GM21515 (cell line): ENCODE data around the gene CYP4X1.
"Not testable (repeated sequence)": the region's sequence is repeated elsewhere in the genome, so short reads cannot be mapped to it uniquely, and the experiment has no call there.

Experiments
- ATAC-seq: cut with Tn5 transposase; IDR thresholded peaks from one replicate; pipeline ENCODE4 v1.9.1; 2021; ENCODE audit not compliant: unreplicated experiment

The CYP4X1 gene, protein sequence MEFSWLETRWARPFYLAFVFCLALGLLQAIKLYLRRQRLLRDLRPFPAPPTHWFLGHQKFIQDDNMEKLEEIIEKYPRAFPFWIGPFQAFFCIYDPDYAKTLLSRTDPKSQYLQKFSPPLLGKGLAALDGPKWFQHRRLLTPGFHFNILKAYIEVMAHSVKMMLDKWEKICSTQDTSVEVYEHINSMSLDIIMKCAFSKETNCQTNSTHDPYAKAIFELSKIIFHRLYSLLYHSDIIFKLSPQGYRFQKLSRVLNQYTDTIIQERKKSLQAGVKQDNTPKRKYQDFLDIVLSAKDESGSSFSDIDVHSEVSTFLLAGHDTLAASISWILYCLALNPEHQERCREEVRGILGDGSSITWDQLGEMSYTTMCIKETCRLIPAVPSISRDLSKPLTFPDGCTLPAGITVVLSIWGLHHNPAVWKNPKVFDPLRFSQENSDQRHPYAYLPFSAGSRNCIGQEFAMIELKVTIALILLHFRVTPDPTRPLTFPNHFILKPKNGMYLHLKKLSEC

DNA sequence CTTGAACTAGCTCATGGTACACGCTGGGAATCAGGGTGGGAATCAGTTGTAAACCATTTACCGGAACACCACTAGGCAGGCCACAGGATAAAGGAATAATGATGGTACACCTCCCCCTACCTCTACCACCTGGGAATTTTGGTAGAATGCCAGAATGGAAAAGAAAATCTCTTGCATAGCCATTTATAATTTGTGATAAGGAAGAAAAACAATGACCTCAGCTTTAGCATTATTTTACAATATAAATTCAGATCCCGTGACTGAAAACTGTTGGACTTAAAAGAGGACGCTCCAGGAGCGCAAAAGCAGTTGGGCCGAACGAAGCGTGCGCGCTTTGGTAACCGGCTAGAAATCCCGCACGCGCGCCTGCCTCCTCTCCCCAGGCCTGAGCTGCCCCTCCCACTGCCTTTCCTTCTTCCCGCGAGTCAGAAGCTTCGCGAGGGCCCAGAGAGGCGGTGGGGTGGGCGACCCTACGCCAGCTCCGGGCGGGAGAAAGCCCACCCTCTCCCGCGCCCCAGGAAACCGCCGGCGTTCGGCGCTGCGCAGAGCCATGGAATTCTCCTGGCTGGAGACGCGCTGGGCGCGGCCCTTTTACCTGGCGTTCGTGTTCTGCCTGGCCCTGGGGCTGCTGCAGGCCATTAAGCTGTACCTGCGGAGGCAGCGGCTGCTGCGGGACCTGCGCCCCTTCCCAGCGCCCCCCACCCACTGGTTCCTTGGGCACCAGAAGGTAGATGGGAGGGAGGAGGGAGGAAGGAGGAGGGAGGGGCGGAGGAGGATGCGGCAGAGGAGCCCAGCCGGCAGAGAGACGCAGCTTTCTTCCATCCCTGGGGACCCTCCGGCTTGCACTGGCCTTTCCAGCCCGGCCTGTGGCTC lies at the start of gene CYP4X1:
Gene CYP4X1 (plus strand): TSS at position 402 of the 873 bp plus-strand sequence. CDS start 149 bp downstream, at position 551.
- no peak for ATAC-seq

DNA sequence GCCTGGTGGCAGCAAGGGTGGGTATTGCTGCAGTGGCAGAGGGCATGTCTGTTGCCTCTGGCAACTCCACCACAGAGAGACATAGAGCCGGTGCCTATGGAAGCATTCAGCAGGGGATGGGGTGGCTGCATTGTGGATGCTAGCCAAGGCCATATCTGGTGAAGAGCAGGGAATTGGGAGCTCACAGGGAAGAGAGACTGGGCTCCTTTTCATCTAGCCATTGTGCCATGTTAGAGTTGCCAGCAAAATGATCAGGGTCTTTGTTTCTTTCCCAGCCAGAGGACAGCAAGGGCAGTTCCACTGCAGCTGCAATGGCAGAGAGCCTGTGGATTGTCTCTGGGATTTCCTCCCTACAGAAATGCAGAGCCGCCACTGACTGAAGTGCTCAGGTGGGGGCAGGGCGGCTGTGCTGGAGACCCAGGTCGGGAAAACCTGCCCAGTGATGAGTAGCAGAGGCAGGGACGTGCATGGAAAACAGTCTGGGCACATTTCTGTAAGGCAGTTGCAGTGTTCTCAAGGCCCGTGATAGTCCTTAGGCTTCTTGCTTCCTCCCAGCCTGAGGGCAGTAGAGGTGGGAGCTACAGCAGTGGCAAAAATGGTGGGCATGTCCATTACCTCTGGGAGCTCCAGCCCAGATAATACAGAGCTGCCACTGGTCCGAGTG lies 40.2 kb upstream of the CYP4X1 start:
- ATAC-seq = no peak

DNA sequence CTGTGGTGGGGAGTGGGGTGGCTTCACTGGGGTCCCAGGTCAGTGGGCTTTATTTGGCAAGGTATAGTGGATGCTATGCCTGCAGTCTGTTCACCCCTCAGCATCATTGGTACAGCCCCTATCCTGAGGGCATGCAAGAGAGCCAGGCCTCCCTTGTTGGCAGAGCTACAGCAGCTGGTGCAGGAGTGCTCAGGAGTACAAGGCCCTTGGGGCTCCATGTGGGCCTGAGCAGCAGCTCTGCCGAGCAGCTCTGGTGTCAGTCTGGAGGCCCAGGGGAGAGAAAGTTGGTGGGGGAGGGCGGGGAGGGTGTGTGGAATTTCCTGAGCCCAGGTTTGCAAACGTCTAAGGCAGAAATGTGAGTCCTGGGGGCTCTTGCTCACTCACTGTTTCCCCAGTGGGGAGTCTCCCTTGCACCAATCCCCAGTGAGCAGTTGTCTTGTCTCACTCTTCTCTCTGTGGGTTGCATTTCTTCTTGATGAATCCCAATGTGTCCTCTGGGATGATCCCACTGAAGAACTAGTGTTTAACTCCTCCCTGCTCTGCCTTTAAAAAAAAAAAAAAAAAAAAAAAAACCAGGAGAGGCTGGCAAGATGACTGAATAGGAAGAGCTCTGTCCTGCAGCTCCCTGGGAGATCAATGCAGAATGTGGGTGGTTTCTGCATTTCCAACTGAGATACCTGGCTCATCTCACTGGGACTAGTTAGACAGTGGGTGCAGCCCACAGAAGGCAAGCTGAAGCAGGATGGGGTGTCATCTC lies 39.5 kb upstream of the CYP4X1 start:
- ATAC-seq = no peak

DNA sequence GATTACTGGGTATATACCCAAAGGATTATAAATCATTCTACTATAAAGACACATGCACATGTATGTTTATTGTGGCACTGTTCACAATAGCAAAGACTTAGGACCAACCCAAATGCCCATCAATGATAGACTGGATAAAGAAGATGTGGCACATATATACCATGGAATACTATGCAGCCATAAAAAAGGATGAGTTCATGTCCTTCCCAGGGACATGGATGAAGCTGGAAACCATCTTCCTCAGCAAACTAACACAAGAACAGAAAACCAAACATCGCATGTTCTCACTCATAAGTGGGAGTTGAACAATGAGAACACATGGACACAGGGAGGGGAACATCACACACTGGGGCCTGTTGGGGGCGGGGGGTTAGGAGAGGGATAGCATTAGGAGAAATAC lies 32.9 kb upstream of the CYP4X1 start:
- ATAC-seq = not testable (repeated sequence)

DNA sequence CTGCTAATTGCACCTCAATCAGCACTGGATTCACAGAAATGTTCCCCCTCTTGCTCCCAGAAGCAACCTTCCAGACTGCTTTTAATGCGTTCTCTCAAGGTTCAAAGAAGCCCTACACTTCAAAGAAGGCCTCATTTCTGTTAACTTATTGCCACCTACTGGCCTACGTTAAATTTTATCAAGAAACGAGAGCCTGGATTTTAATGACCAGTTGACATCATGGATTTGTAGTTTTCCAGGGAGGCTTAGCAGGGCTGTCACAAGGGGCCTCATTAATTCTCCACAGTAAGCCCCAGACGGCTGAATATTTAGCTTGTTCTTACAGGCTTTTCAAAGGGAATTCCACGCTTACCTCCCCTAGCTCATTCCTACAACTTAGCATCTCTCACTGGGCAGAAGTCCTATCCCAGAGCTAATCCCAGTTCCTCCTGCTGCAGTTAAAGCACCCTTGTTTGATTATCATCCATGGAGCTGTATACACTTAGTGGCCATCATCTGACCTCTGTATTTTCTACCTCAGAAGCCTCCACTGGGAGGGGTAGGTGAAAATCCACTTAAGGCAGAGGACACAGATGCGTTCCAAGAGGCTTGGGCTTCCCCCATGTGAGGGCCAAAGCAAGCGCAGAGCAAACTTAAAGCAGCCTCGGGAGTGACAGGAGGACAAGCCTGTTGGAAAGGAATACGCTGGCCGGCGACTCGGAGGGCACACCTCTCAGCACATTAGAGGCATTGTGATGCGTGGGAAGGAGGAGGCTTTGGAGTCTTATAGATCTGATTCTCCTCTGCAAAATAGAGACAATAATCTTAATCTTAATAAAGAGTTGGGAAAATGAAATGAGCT lies 32.2 kb upstream of the CYP4X1 start:
- ATAC-seq = no peak

DNA sequence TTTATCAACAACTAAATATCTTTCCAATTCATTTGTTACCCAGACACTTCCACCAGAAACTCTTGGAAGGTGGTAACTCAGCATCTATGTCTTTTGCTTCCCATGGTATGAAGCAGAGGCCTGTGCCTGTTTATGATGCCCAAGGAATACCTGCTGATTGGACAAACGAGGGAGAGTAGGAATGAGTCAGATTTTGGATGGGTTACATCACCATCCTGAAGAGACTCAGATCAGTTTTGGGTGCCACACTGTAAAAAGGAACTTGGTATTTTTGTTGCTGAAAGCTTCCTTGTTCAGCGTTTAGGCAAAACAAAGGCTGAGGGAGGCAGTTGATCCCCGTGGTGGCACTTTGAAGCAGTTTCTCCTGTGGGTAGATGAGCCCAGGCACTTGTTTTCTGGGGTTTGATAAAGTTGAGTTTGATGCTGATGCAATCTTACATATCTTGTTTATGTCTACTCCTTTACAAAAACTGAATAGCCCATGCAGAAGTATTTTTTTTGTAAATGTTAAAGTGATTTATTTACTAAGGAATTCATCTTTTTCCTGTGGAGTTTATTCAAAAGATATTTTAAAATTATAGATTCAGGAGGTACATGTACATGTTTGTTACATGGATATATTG lies 26.7 kb upstream of the CYP4X1 start:
- no peak for ATAC-seq

DNA sequence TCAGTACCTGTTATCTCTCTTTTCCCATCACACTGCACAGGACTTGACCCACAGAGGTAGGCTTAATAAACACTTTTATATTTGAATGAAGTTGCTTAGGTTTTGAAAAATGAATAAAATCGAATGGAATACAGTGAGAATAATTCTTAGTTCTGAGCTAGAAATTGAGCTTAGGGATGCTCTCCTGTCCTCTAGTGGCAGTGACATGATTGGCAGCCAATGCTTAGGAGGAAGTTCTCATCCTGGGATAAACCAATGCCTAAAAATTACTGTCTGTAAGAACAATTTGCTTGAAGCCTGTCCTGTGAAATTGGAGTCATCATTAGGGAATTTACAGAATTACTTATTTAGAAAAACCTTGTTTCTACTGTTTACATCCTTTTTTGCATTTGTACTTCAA lies 21.3 kb upstream of the CYP4X1 start:
- no peak for ATAC-seq

DNA sequence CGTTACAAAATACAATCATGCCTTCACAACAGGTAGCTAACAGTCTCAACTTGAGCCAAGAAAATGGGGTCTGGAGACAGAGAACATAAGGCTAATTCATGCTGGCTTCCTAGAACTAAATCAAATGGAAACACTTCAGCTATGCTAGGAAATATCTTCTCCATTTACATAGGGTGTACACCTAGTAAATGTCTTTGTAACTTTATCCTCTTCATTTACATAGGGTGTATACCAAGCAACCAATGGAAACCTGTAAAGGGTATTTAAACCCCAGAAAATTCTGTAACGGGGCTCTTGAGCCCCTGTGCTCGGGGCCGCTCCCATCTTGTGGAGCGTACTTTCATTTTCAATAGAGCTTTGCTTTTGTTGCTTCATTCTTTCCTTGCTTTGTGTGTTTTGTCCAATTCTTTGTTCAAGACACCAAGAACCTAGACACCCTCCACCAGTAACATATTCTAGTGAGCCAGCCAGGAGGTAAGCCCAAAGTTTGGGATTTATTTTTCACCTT lies 19.5 kb upstream of the CYP4X1 start:
- ATAC-seq = no peak

DNA sequence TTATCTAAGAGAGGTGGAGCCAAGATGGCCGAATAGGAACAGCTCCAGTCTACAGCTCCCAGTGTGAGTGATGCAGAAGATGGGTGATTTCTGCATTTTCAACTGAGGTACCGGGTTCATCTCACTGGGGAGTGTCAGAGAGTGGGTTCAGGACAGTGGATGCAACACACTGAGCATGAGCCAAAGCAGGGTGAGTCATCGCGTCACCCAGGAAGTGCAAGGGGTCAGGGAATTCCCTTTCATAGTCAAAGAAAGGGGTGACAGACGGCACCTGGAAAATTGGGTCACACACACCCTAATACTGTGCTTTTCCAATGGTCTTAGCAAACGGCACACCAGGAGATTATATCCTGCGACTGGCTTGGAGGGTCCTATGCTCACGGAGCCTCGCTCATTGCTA lies 17.0 kb upstream of the CYP4X1 start:
- not testable (repeated sequence) for ATAC-seq

DNA sequence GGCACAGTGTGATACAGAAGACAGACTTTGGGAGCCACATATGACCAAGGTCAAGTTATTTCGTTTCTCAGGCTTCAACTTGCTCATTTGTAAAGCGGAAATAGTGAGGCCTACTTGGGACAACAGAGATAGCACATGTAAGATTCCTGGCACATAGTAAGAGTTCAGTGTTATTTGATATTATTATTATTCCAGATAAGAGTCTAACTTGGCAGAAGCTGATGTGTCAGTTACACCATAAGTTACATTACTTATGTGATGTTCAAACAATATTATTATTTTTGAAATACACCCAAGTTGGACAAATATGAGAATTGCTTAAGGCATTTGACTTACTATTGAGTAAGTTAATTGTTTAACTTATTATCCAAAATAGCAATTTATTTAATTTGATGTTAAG lies 10.2 kb upstream of the CYP4X1 start:
- ATAC-seq = no peak

DNA sequence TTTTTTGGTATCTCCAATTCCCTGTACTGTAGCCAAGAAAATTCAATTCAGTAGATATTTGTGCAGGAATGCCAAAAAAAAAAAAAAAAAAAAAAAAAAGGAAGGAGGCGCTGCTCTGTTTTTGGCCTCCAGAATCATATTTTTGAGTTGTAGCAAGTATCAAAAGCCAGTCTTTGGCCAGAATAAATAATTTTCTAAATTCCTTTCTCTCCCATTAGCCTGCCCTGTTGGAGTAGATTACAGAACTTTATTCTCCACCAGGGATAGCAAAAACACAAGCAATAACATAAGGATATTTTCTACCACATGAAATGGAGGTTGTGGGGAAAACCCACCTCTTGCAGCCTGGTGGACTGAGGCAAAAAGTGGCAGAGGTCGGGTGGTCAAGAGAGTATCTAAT lies 2.4 kb upstream of the CYP4X1 start:
- ATAC-seq = no peak

DNA sequence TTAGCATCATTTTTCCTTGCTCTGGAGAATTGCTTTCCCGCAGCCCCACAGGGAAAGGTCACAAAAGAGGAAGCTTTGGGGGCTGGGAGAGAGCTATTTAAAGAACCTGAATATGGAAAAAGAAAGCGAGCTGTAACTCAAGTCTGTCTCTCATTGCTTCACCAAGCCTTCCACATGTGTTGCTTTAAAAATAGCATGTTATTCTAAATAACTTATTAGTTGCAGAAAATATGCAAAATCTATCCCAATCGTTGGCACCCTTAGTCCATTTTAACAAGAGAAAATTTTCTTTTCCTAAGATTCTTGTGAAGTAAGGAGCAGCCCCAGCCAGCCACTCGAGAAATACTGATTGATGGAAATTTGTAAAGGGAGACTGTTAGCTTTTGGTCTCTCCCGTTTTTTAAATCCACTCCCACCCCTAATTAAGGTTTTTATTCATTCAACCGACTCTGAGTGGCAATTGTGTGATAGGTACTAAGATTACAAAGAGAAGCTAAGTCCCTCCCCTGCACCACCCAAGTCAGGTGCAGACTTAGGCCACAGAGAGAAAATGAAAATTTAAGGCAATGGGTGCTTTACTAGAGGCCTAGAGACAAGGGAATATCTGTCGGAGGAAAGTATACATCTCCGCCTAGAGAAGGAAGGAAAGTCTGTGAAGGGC lies 802 bp downstream of the CYP4X1 start:
- no peak for ATAC-seq

DNA sequence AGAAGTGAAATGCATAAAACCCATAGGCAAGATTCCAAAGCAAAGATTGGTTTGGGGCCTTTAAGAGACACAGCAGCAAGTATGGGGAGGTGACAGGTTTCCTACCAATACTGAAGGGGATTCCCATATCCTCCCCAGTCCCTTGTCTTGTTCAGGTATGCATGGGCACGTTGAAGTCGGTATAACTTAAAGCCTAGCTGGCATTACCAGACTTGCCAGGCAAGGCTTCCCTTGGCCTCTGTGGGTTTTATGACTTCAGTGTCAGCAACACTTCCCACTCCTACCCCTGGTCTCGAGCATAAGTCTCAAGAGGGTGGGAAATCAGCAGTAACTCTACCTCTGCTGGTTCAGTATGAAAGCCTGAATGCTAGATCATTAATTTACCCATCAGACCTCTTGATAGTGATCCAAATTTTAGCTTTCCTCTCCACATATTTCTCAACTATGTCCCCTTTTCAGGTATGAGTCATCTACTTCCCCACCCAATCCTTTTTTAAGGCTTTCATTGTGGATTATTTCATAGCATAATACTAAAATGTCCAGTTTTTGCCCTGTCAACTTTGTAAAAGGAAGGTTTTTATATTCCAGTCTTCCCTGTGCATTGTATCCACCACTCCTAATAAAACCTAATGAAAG lies 6.8 kb downstream of the CYP4X1 start:
- no peak for ATAC-seq

DNA sequence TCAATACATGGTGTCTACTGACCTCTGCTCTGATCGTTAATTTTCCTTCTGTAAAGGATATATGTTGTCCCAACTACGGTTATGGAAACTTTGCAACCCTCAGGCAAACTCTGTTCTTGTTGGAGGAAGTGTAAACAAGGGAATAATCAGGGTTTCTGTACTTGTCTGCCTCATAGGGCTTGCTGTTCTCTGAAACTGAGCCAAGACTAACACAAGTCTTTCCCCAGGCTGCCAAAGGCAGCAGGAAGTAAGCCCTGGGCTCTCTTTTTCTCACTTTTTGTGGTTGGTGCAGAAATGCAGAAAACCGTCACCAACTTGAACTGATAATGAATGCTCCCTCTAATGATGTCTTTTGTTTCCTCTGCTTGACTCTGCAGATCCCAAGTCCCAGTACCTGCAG lies 7.6 kb downstream of the CYP4X1 start:
- no peak for ATAC-seq

DNA sequence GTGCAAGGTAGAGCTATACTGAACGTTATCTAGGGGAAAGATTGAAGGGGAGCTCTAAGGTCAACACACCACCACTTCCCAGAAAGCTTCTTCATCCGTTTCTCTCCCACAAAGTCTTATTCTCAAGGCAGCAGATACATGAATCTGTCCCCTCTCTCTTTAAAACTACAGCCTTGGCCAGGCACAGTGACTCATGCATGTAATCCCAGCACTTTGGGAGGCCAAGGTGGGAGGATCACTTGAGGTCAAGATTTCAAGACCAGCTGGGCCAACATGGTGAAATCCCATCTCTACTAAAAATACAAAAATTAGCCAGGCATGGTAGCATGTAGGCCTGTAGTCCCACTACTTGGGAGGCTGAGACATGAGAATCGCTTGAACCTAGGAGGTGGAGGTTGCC lies 8.1 kb downstream of the CYP4X1 start:
- ATAC-seq = no peak

DNA sequence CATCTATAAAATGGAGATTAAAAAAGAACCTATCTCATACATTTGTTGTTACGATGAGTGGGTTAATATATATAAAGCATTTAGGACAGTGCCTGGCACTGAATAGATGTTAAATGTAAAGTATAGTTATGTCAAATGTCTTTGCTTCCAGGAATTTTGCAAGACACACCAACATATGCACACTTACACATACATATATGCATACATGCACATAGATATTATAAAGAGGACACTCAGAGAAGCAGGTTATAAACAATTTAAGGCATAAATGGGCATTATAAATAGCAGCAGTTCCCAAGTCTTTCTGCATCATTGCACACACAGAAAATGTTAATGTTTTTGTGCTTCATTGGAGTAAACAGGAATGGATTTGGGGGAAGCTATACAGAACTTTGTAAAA lies 13.3 kb downstream of the CYP4X1 start:
- ATAC-seq = no peak

DNA sequence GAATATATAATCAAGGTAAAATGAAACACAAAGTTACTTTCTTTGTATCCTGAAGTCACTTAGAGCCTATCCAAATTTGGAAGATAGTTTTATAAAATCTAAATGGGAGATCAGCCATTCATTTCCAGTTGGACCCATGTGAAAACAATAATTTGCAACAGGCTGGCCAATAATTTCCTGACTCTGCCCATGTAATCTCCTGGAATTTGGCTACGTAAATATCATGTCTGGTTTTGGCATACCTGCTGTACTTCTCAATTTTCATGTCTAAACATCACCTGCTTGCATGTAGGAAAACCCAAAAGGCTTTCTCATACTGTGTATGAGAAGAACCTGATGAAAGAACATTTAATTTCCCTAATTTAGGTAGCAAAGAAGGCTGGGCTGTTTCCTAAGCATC lies 35.9 kb downstream of the CYP4X1 start:
- no peak for ATAC-seq

DNA sequence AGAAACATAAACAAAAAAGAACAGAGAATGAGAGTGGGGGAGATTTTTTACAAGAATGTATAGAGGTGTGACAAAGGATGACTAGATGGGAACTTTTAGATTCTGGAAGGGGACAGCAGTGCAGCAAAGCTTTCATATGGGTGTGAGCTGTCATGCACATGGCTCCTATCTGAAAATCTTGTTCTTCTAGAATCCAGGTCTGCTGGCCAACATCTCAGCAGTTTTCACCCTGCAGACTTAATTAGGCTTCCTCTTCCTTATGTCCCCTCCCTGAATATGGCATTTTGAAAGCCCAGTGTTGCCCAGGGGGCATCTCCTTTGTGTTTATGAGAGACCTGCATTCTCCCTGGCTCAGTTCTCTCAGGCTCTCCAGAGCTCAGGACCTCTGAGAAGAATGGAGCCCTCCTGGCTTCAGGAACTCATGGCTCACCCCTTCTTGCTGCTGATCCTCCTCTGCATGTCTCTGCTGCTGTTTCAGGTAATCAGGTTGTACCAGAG lies 43.7 kb downstream of the CYP4X1 start, which contains the start of gene CYP4Z1:
Gene CYP4Z1 (plus strand): TSS at position 135 of the 498 bp plus-strand sequence. CDS start 260 bp downstream, at position 395.
- ATAC-seq = no peak
